22Rv1 (cell line): ENCODE data around the gene GSG1L2.

Source experiments
- H3K27ac ChIP-seq: fragments of 450-650 bp; 2 replicates; pipeline ENCODE4 v1.5.1; 2017
- ZFX ChIP-seq: fragments of 450-650 bp; IDR thresholded peaks from 2 replicates; pipeline ENCODE4 v1.6.1; 2017; ENCODE audit warnings: antibody characterized with exemption, borderline replicate concordance
- TF ChIP-seq, protein P1 (sequence below): fragments of 450-650 bp; IDR thresholded peaks from 2 replicates; pipeline ENCODE4 v1.5.1; 2017; ENCODE audit warnings: mild to moderate bottlenecking

Gene GSG1L2

DNA sequence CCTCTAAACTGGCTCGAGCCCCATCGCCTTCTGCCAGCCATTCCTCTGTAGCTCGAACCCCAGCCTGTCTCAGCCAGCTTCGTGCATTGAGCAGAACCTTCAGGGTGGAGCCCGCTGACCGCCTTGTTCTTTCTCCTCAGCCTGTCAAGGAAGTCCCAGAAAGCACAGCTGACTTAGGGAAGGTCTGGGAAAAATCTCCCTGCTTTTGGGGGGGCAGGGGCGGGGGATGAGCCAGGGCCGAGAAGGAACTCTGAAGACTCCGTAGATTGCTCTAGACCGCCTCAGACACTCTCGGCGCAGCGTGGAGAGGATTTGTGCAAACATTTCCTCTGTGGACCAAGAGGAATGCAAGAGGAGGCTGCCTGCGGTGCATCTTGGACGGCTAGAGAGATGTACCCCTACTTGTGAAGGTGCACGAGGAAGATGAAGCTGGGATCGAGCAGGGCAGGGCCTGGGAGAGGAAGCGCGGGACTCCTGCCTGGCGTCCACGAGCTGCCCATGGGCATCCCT is 3.8 kb upstream of the GSG1L2 start, which contains the start of gene GLP2R:
Gene GLP2R (plus strand): TSS at position 284 of the 510 bp plus-strand sequence. CDS start 140 bp downstream, at position 424.
- H3K27ac ChIP-seq = no peak within 1 kb of the TSS
- no peak for TF ChIP-seq ZFX
- TF ChIP-seq, protein P1, sequence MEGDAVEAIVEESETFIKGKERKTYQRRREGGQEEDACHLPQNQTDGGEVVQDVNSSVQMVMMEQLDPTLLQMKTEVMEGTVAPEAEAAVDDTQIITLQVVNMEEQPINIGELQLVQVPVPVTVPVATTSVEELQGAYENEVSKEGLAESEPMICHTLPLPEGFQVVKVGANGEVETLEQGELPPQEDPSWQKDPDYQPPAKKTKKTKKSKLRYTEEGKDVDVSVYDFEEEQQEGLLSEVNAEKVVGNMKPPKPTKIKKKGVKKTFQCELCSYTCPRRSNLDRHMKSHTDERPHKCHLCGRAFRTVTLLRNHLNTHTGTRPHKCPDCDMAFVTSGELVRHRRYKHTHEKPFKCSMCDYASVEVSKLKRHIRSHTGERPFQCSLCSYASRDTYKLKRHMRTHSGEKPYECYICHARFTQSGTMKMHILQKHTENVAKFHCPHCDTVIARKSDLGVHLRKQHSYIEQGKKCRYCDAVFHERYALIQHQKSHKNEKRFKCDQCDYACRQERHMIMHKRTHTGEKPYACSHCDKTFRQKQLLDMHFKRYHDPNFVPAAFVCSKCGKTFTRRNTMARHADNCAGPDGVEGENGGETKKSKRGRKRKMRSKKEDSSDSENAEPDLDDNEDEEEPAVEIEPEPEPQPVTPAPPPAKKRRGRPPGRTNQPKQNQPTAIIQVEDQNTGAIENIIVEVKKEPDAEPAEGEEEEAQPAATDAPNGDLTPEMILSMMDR = no peak

DNA sequence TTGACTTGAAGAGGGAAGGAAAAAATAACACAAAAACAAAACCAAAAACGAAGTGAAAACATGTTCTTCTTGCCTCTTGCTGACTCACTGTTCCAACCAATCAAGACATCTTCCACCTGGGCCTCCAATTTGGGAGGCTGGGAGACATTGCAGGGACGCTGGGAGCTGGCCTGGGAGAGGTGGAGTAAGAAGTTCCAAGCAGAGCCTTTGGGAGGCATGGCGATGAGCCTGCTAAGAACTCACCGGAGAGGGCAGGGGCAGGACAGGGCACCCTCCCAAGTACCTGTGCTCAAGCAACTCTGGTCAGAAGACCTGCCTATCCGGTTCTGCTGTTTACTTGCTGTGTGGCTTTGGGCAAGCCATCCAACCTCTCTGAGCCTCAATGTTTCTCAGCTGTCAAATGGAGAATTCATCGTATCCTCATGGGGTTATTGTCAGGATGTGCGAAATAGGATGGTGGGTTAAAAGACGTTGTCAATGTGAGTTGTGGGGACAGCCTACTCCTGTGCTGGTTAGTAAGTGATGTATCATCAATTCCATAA is 3.0 kb upstream of the GSG1L2 start:
- TF ChIP-seq, protein P1 = no peak
- no peak for TF ChIP-seq ZFX
- no peak overlapping the region for H3K27ac ChIP-seq

DNA sequence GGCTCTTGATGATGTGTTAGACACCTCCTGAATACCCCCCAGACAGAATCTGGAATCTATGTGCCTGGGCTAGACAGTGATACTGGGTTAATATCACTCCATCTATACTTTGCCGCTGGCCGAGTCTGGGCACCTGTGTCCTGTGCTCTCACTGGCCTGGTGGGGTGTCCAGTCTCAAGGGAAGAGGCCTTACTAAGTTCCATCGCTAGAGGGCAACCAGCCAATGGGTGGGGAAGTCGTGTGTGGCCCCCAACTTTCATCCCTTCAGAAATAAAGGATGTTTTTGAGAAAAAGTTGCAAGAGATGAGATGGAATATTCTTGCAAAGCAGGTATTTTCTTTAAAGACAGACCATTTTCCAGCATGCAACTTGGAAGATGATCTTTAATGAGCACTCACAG is 2.2 kb upstream of the GSG1L2 start:
- TF ChIP-seq, protein P1 = no peak; the same call in 1 of the 2 replicates
- TF ChIP-seq ZFX = no peak
- no peak overlapping the region for H3K27ac ChIP-seq

DNA sequence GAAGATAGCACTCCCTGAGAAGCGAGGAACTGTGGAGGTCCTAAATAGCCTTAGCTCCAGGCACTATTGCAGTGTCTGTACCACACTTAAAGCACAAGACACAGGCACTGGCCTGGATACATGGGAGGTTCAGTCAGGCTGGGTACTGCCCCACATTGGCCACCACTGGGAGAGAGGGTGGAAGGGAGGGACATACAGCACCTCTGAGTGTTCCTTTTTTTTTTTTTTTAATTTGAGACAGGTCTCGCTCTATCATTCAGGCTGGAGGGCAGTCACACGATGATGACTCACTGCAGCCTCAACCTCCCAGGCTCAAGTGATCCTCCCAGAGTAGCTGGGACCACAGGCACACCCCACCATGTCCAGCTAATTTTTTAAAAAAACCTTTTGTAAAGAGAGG is 1.4 kb downstream of the GSG1L2 start:
- no peak overlapping the region for H3K27ac ChIP-seq

DNA sequence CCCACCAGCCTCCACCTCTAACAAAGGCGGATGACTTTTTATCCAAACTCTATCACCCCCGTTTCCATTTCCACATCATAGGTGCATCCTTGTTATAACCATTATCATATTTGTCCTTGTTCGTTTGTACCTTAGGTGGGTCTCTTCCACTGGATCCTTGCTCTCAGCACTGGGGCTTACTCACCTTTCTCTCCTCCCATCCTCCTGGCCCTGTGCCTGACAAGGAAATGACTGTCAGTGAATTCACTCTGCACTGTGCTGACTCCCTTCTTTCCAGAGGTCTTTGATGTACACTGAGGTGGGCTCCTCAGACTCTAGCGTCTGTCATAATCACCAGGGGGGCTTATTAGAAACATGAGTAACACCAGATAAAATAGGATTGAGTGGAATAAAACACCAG is 3.1 kb downstream of the GSG1L2 start:
- H3K27ac ChIP-seq = no peak overlapping the region
- no peak for TF ChIP-seq ZFX
- TF ChIP-seq, protein P1 = no peak

More for the DNA sequence above, 1.4 kb downstream of the GSG1L2 start:
- TF ChIP-seq ZFX = no peak
- TF ChIP-seq, protein P1 = no peak

DNA sequence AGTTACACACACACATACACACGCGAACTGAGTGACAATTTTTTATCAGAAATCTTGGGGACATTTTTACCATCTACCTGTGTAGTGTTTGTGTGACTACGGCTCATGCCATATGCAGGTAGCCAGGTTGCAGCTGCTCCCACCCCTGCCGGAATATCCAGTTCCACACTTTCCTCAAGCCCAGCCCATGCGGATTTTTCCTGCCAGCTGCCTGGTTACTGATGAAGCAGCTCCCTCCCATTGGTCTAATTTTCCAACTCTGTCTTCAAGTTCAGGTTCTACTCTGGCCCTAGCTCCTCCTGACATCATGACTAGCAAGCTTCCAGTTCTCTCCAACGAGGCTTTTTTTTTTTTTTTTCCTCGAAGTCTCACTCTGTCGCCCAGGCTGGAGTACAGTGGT is 4.8 kb downstream of the GSG1L2 start:
- no peak overlapping the region for H3K27ac ChIP-seq
- TF ChIP-seq ZFX = no peak
- TF ChIP-seq, protein P1 = no peak

DNA sequence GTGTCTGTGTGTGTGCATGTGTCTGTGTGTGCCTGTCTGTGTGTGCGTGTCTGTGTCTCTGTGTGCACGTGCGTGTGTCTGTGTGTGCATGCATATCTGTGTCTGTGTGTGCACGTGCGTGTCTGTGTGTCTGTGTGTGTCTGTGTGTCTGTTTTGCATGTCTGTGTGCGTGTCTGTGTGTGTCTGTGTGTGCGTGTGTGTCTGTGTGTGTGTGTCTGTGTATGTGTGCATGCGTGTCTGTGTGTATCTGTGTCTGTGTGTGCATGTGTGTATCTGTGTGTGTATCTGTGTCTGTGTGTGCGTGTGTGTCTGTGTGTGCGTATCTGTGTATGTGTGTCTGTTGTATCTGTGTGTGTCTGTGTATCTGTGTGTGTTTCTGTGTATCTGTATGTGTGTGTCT is 5.4 kb downstream of the GSG1L2 start:
- TF ChIP-seq, protein P1 = no peak
- TF ChIP-seq ZFX = no peak

More for the DNA sequence above, 5.4 kb downstream of the GSG1L2 start:
- no peak overlapping the region for H3K27ac ChIP-seq
